NCI-H2196 (cell line): Measurements from ENCODE around the gene SLCO1A2.

ENCODE experiments used
- DNase-seq: peaks from one replicate; lab custom pipeline; 2025; ENCODE audit not compliant: unreplicated experiment; lab: John Stamatoyannopoulos, UW

Gene SLCO1A2

GRCh38 chr12:21221072-21221471, 113.6 kb downstream of the SLCO1A2 start:
- DNase-seq = no peak

DNA sequence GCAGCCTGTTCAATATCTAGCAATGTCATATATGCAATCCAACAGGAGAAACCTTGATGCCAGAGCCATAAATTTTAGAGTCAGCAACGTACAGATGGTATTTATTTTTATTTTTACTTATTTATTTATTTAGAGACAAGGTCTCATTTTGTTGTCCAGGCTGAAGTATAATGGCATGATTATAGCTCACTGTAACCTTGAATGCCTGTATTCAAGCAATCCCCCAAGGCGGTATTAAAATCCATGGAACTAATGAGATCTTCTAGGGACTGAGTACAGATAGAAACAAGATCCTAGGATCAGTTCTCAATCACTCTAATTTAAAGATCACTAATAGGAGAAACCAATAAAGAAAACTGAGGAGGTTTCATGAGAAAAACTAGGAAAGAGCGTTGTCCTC, 114.5 kb downstream of the SLCO1A2 start:
- no peak for DNase-seq

DNA sequence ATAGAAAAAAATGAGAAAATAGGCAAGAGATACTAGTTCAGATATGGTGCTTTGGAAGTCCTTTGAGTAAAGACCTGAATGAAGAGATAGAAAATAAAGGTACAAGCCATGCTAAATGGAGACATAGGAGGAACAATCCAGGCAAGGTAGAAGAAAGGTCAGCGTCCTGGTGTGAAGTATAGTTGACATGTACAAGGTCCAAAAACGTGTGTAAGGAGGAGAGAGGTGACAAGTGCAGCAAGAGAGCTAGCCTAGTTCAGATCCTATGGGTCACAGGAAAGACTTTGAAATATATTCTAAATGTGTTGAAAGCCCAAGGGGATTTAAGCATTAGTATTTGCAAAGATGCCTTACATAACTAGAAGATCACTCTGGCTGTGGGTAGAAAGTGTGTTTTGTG, 115.5 kb downstream of the SLCO1A2 start:
- no peak for DNase-seq
